Bronchial epithelial cell (primary cell): Measurements from ENCODE around the gene PIEZO2. TPM values are rescaled to one million over a fixed set of nuclear protein-coding genes. Genes with fewer than 3 reads are reported as not detected.

Experiments
- DNase-seq: peaks from one replicate; pipeline ENCODE4 v3.0.0-alpha.2; 2010; ENCODE audit warnings: low read depth
- FAIRE-seq: peaks from 2 replicates; lab custom pipeline; 2011; peaks lifted over from hg19 to GRCh38; lab: Jason Lieb, UNC
- H3K27me3 ChIP-seq: 2 replicates; pipeline ENCODE4 v1.5.1; 2011; ENCODE audit warnings: low read length; ENCODE audit not compliant: control insufficient read depth, insufficient read depth
- H3K36me3 ChIP-seq: 2 replicates; pipeline ENCODE4 v1.5.1; 2011; ENCODE audit warnings: low read length; ENCODE audit not compliant: control insufficient read depth, insufficient read depth
- H3K4me3 ChIP-seq: 2 replicates; pipeline ENCODE4 v1.5.1; 2011; ENCODE audit warnings: mild to moderate bottlenecking, low read depth, low read length, control low read depth
- CTCF ChIP-seq: IDR thresholded peaks from 2 replicates; pipeline ENCODE4 v1.5.1; 2011; ENCODE audit warnings: mild to moderate bottlenecking, moderate library complexity, low read length, control low read depth, inconsistent platforms; ENCODE audit not compliant: insufficient read depth, severe bottlenecking
- total RNA-seq: library from RNA; depleted of rRNA; stranded (reverse); fragments of >200 nt; gene quantifications from 2 replicates; pipeline ENCODE4 v1.2.1, GENCODE V29; 2014

Gene PIEZO2
- total RNA-seq, 1 donor from 2014 or later: 1.3 TPM

- no peaks in the 10 kb centered on the region for H3K27me3 ChIP-seq
- DNase-seq (no peak), FAIRE-seq (no peak)
- TF ChIP-seq CTCF: no peak
- H3K36me3 ChIP-seq: no peaks in the 10 kb centered on the region
- H3K4me3 ChIP-seq: no peak overlapping the region
Measured at GRCh38 chr18:11070593-11070992, 78.8 kb downstream of the PIEZO2 start.

- FAIRE-seq (no peak), DNase-seq (no peak)
- TF ChIP-seq CTCF: no peak
- no peaks in the 10 kb centered on the region for H3K36me3 ChIP-seq
- no peaks in the 10 kb centered on the region for H3K27me3 ChIP-seq
- H3K4me3 ChIP-seq: no peak overlapping the region
Measured at GRCh38 chr18:11066038-11066437, 83.3 kb downstream of the PIEZO2 start.

- TF ChIP-seq CTCF: no peak
- H3K36me3 ChIP-seq: no peaks in the 10 kb centered on the region
- no peaks in the 10 kb centered on the region for H3K27me3 ChIP-seq
- FAIRE-seq (no peak), DNase-seq (no peak)
- no peak overlapping the region for H3K4me3 ChIP-seq
Measured at GRCh38 chr18:11064727-11065460, 84.5 kb downstream of the PIEZO2 start.

GRCh38 chr18:11064106-11064505 lies 85.3 kb downstream of the PIEZO2 start:
- DNase-seq (no peak), FAIRE-seq (no peak)
- no peak overlapping the region for H3K4me3 ChIP-seq
- TF ChIP-seq CTCF: no peak
- no peaks in the 10 kb centered on the region for H3K36me3 ChIP-seq
- H3K27me3 ChIP-seq: no peaks in the 10 kb centered on the region

GRCh38 chr18:11055721-11056120 lies 93.6 kb downstream of the PIEZO2 start:
- Histone ChIP-seq H3K36me3 (no peaks in the 10 kb centered on the region), H3K4me3 (no peak overlapping the region), H3K27me3 (no peaks in the 10 kb centered on the region)
- FAIRE-seq (no peak), DNase-seq (no peak)
- TF ChIP-seq CTCF: no peak

GRCh38 chr18:11054497-11054896 lies 94.9 kb downstream of the PIEZO2 start:
- H3K27me3 ChIP-seq: no peaks in the 10 kb centered on the region
- FAIRE-seq (no peak), DNase-seq (no peak)
- TF ChIP-seq CTCF: no peak
- no peaks in the 10 kb centered on the region for H3K36me3 ChIP-seq
- no peak overlapping the region for H3K4me3 ChIP-seq
